ENCODE data around the gene FASN.

The FASN gene

DNA sequence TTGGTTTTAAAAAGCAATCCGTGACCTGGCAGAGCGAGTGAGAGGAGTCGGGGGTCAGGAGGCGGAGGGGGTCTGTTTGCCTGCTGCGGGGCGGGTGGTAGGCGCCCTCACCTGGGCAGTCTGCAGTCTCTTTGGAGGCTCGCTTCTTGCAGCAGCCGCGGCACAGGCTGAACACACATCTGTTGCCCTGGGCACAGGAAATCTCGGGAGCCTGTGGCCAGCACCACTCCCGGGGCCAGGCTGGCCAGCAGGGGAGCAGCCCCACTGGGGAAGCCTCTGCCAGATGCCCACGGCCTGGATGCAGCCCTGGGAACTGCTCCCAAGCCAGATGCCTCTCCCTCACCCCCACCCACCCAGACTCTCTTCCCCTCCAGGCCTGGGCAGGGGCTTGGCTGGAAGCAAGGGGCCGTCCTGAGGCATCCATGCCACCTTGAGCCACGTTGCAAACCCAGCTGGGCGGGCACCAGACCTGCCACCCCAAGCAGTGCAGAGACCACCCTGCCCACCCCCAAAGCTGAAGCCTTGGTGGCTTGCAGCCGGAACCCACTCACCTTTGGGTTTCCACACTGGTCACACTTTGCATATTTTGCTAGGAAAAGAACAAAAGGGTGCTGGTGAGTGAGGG lies 39.7 kb downstream of the FASN start:
- no peak for DNase-seq (ENCODE audit: low read depth)
- TF ChIP-seq, protein P1, sequence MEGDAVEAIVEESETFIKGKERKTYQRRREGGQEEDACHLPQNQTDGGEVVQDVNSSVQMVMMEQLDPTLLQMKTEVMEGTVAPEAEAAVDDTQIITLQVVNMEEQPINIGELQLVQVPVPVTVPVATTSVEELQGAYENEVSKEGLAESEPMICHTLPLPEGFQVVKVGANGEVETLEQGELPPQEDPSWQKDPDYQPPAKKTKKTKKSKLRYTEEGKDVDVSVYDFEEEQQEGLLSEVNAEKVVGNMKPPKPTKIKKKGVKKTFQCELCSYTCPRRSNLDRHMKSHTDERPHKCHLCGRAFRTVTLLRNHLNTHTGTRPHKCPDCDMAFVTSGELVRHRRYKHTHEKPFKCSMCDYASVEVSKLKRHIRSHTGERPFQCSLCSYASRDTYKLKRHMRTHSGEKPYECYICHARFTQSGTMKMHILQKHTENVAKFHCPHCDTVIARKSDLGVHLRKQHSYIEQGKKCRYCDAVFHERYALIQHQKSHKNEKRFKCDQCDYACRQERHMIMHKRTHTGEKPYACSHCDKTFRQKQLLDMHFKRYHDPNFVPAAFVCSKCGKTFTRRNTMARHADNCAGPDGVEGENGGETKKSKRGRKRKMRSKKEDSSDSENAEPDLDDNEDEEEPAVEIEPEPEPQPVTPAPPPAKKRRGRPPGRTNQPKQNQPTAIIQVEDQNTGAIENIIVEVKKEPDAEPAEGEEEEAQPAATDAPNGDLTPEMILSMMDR (IDR thresholded peaks at IDR 0.05; ENCODE audit: low read depth, low read length, missing control alignments), result no peak
- no peak overlapping the region for H3K4me3 ChIP-seq (ENCODE audit: low read depth, low read length)
- in situ Hi-C loops (cut with HindIII; ENCODE audit: low sequenced_read_pairs), result no loop called here

DNA sequence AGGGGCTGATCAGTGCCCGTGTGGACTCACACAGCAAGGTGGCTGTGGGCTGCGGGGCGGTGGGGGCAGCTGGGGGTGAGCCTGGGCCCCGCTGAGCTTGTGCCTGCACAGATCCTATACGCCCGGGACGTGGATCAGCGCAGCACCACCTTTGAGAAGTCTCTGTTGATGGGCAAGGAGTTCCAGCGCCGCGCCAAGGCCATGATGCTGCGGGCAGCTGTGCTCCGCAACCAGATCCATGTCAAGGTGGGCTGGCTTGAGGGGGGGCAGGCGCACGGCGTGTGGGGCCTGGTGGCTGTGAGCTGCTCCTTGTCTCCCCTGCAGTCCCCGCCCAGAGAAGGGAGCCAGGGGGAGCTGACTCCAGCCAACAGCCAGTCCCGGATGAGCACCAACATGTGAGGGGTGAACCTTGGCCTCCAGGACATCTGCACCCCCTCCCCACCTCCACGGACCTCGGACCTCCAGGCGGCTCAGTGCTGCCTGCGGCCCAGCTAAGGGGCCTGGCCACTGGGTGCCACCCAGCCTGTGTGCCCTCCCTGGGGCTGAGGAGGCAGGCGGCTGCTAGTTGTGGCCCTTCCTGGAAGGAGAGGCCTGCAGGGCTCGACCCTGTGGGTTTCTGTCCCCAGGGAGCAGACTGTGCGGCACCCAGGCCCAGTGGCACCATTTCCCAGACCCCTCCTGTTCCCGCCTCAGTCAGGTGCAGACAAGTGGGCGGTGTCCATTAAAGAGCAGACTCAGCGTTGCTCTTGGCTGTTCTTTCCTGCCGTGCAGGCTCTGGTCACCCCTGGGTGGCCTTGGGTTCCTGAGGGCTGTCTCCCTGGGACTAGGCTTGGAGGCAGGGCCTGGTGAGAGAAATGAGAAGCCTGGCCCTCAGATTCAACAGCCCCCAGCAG lies 41.1 kb downstream of the FASN start:
- DNase-seq (ENCODE audit: low read depth), result no peak
- no peak overlapping the region for H3K4me3 ChIP-seq (ENCODE audit: low read depth, low read length)
- in situ Hi-C loops (cut with HindIII; ENCODE audit: low sequenced_read_pairs), result no loop called here
- TF ChIP-seq, protein P1 (IDR thresholded peaks at IDR 0.05; ENCODE audit: low read depth, low read length, missing control alignments), result no peak

DNA sequence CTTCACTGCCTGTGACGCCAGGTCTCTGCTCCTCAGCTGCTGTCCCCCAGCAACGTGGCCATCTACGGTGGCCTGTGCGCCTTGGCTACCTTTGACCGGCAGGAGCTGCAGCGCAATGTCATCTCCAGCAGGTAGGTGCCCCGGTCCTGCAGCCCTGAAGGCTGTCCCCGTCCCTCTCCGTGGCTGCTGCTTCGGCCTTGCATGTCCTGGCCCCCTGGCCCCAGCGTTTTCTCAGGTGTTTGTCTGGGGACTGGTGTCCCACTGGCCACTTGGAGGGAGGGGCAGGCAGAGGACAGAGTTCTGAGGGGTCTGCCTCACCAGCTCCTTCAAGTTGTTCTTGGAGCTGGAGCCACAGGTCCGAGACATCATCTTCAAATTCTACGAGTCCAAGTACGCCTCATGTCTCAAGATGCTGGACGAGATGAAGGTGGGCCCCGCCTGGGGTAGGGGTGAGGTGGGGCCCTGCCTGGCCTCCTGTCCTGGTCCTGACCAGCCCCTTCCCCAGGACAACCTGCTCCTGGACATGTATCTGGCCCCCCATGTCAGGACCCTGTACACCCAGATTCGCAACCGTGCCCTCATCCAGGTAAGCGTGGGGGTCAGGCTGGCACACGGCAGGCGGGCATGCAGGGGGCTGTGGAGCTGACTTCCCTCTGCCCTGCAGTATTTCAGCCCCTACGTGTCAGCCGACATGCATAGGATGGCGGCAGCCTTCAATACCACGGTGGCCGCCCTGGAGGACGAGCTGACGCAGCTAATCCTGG lies 41.9 kb downstream of the FASN start:
- DNase-seq (ENCODE audit: low read depth), result no peak
- in situ Hi-C loops (cut with HindIII; ENCODE audit: low sequenced_read_pairs), result no loop called here
- no peak overlapping the region for H3K4me3 ChIP-seq (ENCODE audit: low read depth, low read length)
- TF ChIP-seq, protein P1 (IDR thresholded peaks at IDR 0.05; ENCODE audit: low read depth, low read length, missing control alignments), result no peak

DNA sequence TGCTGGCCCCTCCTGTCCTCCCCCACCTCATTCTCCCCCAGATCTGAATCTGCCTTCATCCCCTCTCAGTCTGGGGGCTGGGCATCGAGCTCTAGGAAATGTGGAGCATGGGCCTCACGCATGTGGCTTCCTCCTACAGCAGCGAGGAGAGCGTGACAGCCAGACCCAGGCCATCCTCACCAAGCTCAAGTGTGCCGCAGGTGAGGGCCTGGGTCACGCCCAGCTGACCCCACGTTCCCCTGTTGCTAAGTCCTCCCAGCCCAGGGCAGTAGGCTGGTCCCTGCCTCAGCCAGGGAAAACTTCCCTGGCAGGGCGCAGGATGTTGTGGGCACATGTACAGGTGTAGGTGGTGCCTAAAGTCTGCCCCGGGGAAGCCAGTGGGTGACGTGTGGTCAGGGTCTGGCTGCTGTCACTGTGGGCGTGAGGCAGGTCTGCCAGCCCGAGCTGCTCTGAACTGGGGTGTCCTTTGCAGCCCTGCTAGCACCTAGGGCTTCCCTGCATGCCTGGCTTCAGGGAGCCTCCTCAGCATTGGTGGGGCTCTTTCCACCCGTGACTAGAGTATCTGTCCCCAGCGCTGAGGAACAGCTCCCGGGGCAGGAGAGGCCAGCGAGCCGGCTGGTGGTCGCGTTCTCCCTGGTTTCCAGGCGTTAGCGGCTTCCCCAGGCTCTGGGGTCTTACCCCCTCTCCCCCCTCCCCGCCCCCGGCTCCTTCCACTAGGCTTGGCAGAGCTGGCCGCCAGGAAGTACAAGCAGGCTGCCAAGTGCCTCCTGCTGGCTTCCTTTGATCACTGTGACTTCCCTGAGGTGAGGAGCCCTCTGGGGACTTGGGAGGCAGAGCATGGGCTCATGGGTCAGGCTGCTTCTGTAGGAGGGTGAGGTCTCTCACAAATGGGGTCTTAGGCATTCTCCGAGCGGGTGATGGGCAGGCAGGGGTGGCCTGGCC lies 42.7 kb downstream of the FASN start:
- DNase-seq (ENCODE audit: low read depth), result no peak
- H3K4me3 ChIP-seq (ENCODE audit: low read depth, low read length), result no peak overlapping the region
- TF ChIP-seq, protein P1 (IDR thresholded peaks at IDR 0.05; ENCODE audit: low read depth, low read length, missing control alignments), result no peak
- in situ Hi-C loops (cut with HindIII; ENCODE audit: low sequenced_read_pairs), result no loop called here

DNA sequence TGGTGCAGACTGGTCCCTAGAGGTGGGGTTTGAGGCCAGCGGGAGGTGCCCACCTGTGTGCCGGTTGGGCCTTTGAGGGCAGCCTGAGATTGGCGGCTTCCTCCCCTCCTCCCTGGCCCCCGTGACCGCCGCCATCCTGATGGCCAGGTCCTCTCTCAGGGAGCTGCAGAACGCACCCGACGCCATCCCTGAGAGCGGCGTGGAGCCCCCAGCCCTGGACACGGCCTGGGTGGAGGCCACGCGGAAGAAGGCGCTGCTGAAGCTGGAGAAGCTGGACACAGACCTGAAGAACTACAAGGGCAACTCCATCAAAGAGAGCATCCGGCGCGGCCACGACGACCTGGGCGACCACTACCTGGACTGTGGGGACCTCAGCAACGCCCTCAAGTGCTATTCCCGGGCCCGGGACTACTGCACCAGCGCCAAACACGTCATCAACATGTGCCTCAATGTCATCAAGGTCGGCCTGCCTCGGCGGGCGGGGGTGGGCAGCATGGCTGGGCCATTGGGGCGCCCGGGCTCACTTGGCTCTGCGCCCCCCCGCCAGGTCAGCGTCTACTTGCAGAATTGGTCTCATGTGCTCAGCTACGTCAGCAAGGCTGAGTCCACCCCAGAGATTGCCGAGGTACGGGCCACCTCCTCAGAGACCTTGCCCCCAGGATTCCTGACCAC lies 43.5 kb downstream of the FASN start:
- DNase-seq (ENCODE audit: low read depth), result no peak
- in situ Hi-C loops (cut with HindIII; ENCODE audit: low sequenced_read_pairs), result no loop called here
- no peak overlapping the region for H3K4me3 ChIP-seq (ENCODE audit: low read depth, low read length)
- TF ChIP-seq, protein P1 (IDR thresholded peaks at IDR 0.05; ENCODE audit: low read depth, low read length, missing control alignments), result no peak
